GM12875 (cell line): ENCODE measurements around the gene NOTUM.

Source experiments
- H3K4me3 ChIP-seq: one replicate; pipeline ENCODE4 v1.5.1; 2011; ENCODE audit warnings: low read depth, low read length, control low read depth
- TF ChIP-seq, protein P1 (sequence below): IDR thresholded peaks from 2 replicates; pipeline ENCODE4 v1.5.1; 2011; ENCODE audit warnings: low read depth, mild to moderate bottlenecking, control low read depth, inconsistent platforms, low read length, moderate library complexity, borderline replicate concordance; ENCODE audit not compliant: insufficient read depth

NOTUM gene

DNA sequence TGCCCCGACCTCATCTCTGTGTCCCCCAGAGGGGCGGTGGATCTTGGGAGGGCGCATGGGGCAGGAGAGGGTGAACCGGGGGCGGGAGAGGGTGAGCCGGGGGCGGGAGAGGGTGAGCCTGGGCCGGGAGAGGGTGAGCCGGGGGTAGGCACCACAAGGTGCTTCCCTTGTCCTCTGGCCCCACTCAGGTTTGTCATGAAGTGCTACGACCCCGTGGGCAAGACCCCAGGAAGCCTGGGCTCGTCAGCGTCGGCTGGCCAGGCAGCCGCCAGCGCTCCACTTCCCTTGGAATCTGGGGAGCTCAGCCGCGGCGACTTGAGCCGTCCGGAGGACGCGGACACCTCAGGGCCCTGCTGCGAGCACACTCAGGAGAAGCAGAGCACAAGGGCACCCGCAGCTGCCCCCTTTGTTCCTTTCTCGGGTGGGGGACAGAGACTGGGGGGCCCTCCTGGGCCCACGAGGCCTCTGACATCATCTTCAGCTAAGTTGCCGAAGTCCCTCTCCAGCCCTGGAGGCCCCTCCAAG is 35.3 kb upstream of the NOTUM start:
- TF ChIP-seq, protein P1, sequence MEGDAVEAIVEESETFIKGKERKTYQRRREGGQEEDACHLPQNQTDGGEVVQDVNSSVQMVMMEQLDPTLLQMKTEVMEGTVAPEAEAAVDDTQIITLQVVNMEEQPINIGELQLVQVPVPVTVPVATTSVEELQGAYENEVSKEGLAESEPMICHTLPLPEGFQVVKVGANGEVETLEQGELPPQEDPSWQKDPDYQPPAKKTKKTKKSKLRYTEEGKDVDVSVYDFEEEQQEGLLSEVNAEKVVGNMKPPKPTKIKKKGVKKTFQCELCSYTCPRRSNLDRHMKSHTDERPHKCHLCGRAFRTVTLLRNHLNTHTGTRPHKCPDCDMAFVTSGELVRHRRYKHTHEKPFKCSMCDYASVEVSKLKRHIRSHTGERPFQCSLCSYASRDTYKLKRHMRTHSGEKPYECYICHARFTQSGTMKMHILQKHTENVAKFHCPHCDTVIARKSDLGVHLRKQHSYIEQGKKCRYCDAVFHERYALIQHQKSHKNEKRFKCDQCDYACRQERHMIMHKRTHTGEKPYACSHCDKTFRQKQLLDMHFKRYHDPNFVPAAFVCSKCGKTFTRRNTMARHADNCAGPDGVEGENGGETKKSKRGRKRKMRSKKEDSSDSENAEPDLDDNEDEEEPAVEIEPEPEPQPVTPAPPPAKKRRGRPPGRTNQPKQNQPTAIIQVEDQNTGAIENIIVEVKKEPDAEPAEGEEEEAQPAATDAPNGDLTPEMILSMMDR: no peak
- no peak overlapping the region for H3K4me3 ChIP-seq

DNA sequence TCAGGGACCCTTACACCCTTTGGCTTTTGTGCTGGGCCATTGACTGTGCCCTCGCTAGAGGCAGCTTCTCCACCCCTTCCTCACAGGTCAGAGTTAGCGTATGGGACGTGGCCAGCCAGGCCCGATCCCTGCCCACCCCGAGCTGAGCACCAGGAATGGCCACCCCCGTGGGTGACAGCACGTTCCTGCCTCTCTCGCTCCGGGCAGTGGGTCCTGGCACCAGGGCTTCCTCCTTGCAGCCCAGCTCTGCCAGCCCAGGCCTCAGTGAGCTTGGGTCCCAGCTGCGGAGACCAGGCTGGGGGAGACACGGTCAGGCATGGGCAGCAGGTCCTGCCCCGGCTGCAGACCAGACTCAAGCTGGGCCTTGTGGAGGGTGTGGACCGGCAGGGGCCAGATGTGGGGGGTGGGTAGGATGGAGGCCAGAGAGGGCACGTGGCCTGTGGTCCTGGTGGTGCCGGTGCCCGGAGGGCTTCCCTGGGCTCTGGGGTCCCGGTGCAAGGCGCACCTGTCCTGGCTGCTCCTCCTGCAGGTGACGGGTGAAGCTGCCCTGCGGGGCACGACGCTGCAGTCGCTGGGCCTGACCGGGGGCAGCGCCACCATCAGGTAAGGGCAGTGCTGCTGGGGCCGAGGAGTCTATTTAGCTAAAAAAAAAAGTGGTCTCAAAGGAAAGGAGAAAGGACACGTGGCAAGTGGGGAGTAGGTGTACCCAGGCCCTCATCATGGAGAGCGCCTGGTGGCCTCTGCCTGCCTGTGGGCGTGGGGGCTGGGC is 34.7 kb upstream of the NOTUM start:
- H3K4me3 ChIP-seq: no peak overlapping the region
- TF ChIP-seq, protein P1: no peak

DNA sequence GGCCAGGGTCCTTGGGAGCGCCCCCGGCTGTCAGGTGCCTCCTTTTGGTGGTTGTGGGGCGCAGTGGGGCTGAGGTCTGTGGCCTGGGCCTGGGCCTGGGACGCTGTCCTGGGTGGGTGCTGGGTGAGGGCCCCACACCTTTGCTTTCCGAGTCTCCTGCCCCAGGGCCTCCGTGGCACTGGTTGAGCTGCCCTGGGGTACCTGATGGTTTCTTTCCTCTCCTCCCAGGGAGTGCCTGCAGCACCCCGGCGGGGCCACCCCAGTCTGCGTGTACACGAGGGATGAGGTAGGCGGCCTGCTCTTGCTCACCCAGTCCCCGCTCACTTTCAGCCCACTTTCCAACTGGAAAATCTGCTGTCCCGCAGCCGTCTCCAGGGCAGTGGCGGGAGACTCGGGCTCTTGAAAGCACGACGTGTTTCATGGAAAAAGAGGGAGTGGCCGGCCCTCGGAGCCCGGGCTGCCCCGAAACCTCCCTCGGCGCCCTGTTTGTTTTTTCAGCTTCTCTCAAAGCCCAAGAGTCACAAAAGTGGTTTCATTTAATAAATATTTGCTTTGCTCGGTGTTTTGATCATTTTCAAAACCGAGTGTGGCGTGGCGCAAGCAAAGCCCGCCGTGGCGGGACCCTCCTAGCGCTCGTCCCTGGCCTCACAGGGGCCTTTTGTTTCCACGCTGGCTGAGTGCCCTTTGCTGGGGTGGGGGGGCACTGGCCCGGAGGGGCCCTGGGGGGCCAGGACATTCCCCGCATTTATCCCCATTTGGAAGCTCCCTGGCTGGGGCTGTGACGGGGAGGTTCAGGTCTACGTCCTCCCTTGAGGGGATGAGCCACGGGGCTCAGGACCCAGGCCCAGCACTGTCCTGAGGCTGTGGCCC is 33.8 kb upstream of the NOTUM start:
- H3K4me3 ChIP-seq: no peak overlapping the region
- TF ChIP-seq, protein P1: no peak

DNA sequence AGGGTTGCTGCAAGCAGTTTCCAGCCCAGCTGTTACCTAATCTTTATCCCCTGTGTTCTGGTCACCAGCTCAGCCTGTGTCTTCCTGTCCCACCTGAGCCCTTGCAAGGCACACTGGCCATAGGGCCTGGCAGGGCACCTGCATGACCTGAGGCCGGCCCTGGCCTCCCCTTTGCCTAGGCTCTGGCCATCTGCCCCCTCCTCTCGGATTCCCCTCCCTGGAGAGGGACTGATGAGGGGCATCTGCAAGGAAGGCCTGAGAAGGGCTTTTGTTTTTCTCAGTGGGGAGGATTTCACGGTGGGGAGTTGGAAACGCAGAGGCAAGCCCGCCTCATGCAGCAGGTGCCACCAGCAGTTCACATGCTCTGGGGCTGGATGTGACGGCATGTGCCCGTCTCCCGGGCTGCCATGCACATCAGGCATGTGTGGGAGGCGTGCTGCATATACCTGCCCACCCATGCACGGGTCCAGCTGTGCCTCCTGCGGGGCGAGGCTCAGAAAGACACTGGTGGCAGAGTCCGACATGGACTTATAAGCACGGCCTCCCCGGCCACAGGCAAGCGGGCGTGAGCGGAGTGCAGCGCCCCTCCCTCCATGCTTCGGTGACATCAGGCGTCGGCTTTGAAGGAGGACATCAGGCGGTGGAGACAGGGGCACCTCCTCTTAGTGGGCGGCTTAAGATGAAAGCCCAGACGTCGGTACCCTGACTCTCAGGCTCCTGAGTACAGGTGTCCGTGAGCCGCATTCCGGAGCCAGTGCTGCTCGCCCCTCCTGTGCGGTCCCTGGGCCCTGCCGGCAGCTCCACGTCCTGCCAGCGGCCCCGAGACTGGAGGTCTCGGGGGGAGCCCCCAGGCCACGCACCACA is 33.0 kb upstream of the NOTUM start:
- H3K4me3 ChIP-seq: no peak overlapping the region
- TF ChIP-seq, protein P1: no peak

DNA sequence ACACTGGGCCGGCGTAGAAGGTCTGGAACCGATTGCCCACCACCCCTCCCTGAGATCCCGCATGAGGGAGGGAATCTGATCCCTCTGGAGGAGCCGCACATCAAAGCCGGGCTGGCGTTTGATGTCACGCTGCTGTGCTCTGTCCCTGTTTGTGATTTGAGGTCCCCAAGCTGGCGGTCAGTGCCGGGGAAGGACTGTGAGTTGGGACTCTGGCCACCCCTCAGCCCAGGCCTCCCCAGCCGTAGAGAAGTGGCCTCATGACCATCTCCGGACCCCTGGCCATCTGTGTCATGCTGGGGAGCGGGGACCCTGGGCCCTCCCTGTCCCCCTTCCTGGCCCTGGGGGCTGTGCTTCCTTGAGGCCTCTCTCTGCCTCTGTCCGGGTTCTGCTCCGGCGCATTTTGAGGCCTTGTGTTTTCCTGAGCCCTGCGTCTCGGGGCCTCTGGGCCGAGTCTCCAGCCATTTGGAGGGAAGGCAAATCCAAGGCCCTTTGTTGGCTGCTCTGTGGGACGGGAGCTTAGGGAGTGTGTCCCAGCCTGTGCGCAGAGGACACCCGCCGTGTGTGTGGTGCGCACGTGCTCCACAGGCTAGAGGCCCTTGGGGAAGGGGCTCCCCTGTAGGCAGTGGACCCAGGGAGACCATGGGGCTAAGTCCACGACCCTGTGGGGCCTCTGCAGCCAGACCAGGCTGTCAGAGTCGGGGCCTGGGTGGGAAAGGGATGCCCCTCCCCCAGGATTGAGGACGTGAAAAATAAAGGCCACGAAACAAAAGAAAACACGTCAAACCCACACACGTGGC is 31.5 kb upstream of the NOTUM start:
- TF ChIP-seq, protein P1: no peak
- no peak overlapping the region for H3K4me3 ChIP-seq

DNA sequence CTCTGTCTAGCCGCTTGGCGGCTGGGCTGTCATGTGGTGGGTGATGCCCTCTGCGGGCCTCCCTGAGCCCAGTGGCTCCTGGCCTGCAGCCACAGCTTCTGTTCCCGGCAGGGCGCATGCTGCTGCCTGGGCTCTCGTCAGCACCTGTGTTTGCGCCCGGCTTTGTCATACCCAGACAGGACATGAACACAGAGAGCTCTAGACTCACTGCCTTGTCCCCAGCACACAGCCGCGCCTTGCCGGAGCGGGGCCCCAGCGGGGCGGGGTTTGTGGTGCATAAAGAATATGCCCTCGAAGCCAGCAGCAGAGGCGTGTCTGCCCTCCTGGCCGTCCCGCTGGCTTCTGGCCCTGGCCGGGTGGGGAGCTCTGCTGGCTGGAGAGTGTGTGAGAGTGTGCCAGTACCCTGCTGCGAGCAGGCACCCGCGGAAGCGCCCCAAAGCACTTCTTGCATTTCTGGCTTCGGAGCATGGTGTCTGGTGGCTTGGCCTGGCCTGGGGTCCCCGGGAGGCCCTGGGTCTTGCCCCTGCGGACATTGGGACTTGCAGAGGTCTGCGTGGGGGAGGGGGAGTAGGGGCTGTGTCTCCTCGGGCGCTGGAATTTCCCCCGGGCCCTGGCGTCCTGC is 30.8 kb upstream of the NOTUM start:
- no peak overlapping the region for H3K4me3 ChIP-seq
- TF ChIP-seq, protein P1: no peak
